OCI-LY7 (cell line): ENCODE data around the gene TBL1Y. TPM values are rescaled to one million over a fixed set of nuclear protein-coding genes. Genes with fewer than 3 reads are reported as not detected.

ENCODE experiments used
- BruUV-seq: library from RNA; stranded (reverse); fragments of 400-500 nt; replicated peaks from 2 replicates; lab custom pipeline; 2021; lab: Mats Ljungman, UMichigan
- CTCF ChIA-PET: fragments of 300-600 bp; sonication (Branson Sonifier 250); formaldehyde crosslinking; loops from one replicate; lab custom pipeline; 2022; ENCODE audit warnings: antibody characterized with exemption; ENCODE audit not compliant: unreplicated experiment; lab: Charles Lee
- POLR2A ChIA-PET: fragments of 300-600 bp; sonication (Branson Sonifier 250); formaldehyde crosslinking; loops from one replicate; lab custom pipeline; 2022; ENCODE audit warnings: antibody characterized with exemption; lab: Charles Lee
- DNase-seq: peaks from one replicate; pipeline ENCODE4 v3.0.0-alpha.2; 2015; ENCODE audit warnings: low spot score
- H2AFZ ChIP-seq: fragments of 200-600 bp; sonication (generic), shearing (Covaris generic); 2 replicates; pipeline ENCODE4 v1.6.1; 2014; ENCODE audit warnings: mild to moderate bottlenecking, antibody characterized with exemption, low read length, moderate library complexity
- H3K27ac ChIP-seq: fragments of 200-600 bp; sonication (generic); 2 replicates; pipeline ENCODE4 v1.5.1; 2014; ENCODE audit warnings: mixed run types, low read depth, mild to moderate bottlenecking, moderate library complexity, low read length, inconsistent platforms; ENCODE audit not compliant: poor library complexity, severe bottlenecking
- H3K36me3 ChIP-seq: fragments of 200-600 bp; sonication (generic); 2 replicates; pipeline ENCODE4 v1.6.1; 2014; ENCODE audit warnings: mild to moderate bottlenecking, antibody characterized with exemption, low read length, moderate library complexity, mixed read lengths; ENCODE audit not compliant: insufficient read depth
- H3K4me1 ChIP-seq: fragments of 200-600 bp; sonication (generic); 2 replicates; pipeline ENCODE4 v1.5.1; 2014; ENCODE audit warnings: mild to moderate bottlenecking, low read length; ENCODE audit not compliant: insufficient read depth, poor library complexity, severe bottlenecking
- H3K4me2 ChIP-seq: fragments of 200-600 bp; sonication (generic); 2 replicates; pipeline ENCODE4 v1.6.1; 2014; ENCODE audit warnings: mild to moderate bottlenecking, low read length
- H3K4me3 ChIP-seq: fragments of 200-600 bp; sonication (generic); 2 replicates; pipeline ENCODE4 v1.5.1; 2014; ENCODE audit warnings: mild to moderate bottlenecking, low read depth, low read length; ENCODE audit not compliant: poor library complexity, severe bottlenecking
- H3K79me2 ChIP-seq: fragments of 200-600 bp; sonication (generic); 2 replicates; pipeline ENCODE4 v1.6.1; 2016; ENCODE audit warnings: low read depth, mild to moderate bottlenecking, low read length, moderate library complexity, mixed read lengths; ENCODE audit not compliant: insufficient read depth
- H3K9me2 ChIP-seq: fragments of 200-600 bp; sonication (generic); 2 replicates; pipeline ENCODE4 v1.6.1; 2016; ENCODE audit warnings: mild to moderate bottlenecking, low read length, mixed read lengths; ENCODE audit not compliant: insufficient read depth
- H3K9me3 ChIP-seq: fragments of 200-600 bp; sonication (generic); 2 replicates; pipeline ENCODE4 v1.6.1; 2014; ENCODE audit warnings: mild to moderate bottlenecking, mixed run types, low read length, mixed read lengths
- H4K20me1 ChIP-seq: fragments of 200-600 bp; sonication (generic); 2 replicates; pipeline ENCODE4 v1.6.1; 2014; ENCODE audit warnings: mild to moderate bottlenecking, antibody characterized with exemption, low read length, moderate library complexity, mixed read lengths; ENCODE audit not compliant: insufficient read depth
- CTCF ChIP-seq: fragments of 200-600 bp; sonication (generic); conservative IDR thresholded peaks from 2 replicates; pipeline ENCODE4 v1.5.1; 2014; ENCODE audit warnings: mild to moderate bottlenecking, antibody characterized with exemption, low read length, moderate library complexity, mixed read lengths
- EZH2phosphoT487 ChIP-seq: fragments of 200-600 bp; sonication (generic); IDR thresholded peaks from 2 replicates; pipeline ENCODE4 v1.6.1; 2018; ENCODE audit warnings: low read depth, borderline replicate concordance, mild to moderate bottlenecking, mixed run types, antibody characterized with exemption, low read length, moderate library complexity, mixed read lengths
- intact Hi-C: fragments of 100-400 bp; cut with micrococcal nuclease; formaldehyde crosslinking; loops from one replicate; pipeline ENCODE4 v1.10.0; 2022; ENCODE audit not compliant: unreplicated experiment
- total RNA-seq, 2 experiments: library from RNA; depleted of rRNA in 1 of 2; stranded (reverse); fragments of >200 nt in 1 of 2; shearing (Covaris generic) in 1 of 2; gene quantifications; 2 replicates each; pipeline ENCODE4 v1.2.3, GENCODE V29; 2014 to 2022

The TBL1Y gene
- total RNA-seq, 2 experiments from 2014 or later, result 16.3 to 20.3 TPM

- Histone ChIP-seq H3K4me1 (peaks cover 16% of the 10 kb centered on the region), H3K79me2 (no peaks in the 10 kb centered on the region), H4K20me1 (no peaks in the 10 kb centered on the region), H3K9me2 (no peaks in the 10 kb centered on the region), H3K9me3 (no peaks in the 10 kb centered on the region), H3K36me3 (peaks cover 26% of the 10 kb centered on the region), H3K27ac (no peak overlapping the region), H3K4me3 (no peak overlapping the region), H2AFZ (no peak overlapping the region), H3K4me2 (no peak overlapping the region)
- no peak for DNase-seq
- TF ChIP-seq EZH2phosphoT487 (no peak), CTCF (no peak)
- BruUV-seq, result no TSS peak
- intact Hi-C loops, result no loop called here
- POLR2A ChIA-PET, result no interaction called here
- CTCF ChIA-PET, result no interaction called here
Observed at GRCh38 chrY:6995987-6996386, 85.5 kb downstream of the TBL1Y start.

DNA sequence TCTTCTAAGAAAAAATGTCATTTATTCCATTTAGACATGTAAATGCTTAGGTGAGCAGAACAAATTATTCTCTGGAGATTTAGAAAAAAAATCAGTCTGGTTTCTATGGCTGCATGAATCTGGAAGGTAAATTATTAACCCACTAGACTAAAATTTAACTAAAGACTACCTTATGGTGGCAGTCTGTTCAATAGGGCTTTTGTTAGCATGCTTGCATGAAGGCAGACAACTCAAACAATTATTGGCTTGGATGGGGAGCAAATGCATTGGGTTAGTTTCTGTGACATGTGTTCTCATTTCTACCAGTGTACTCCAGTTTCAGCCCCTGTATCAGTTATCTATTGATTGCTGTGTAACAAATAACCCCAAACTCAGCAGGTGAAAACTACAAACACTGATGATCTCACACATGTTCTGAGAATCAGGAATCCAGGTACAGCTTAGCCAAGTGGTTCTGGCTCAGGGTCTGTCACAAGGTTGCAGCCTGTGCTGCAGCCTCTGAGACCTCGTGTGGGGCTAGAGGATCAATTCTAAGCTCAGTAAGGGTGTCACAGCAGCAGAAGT, 87.1 kb downstream of the TBL1Y start:
- Histone ChIP-seq H3K36me3 (peaks cover 26% of the 10 kb centered on the region), H4K20me1 (no peaks in the 10 kb centered on the region), H3K9me3 (no peaks in the 10 kb centered on the region), H3K4me3 (no peak overlapping the region), H3K27ac (no peak overlapping the region), H3K79me2 (no peaks in the 10 kb centered on the region), H3K4me1 (peaks cover 16% of the 10 kb centered on the region), H3K9me2 (no peaks in the 10 kb centered on the region), H3K4me2 (no peak overlapping the region), H2AFZ (no peak overlapping the region)
- POLR2A ChIA-PET, result no interaction called here
- CTCF ChIA-PET, result no interaction called here
- no TSS peak for BruUV-seq
- TF ChIP-seq EZH2phosphoT487, result no peak
- no peak for TF ChIP-seq CTCF
- intact Hi-C loops, result no loop called here
- no peak for DNase-seq

DNA sequence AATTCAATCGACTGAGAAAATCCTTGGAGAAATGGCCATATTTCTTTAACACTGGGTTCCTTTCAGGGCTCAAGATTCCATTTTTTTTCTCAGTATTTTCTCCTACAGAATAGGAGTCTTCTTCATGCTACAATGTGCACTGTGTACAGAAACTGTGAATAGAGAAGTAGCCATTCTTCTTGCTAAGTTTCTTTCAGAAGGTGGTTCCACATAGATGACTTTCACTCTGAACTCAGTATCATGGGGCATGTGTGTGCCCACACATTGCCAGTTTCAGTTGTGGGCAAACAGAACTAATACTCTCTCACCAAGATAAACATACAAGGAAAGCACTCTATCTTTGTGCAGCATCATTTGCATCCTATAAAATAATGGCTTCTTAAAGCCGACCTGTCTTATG, 89.4 kb downstream of the TBL1Y start:
- CTCF ChIA-PET, result no interaction called here
- no peaks in the 10 kb centered on the region for H3K9me2 ChIP-seq
- H3K79me2 ChIP-seq, result no peaks in the 10 kb centered on the region
- POLR2A ChIA-PET, result no interaction called here
- H3K9me3 ChIP-seq, result no peaks in the 10 kb centered on the region
- peak overlapping the region; percentile 25 for H3K27ac ChIP-seq
- H3K4me1 ChIP-seq, result peaks cover 16% of the 10 kb centered on the region
- peak; percentile 33 for DNase-seq
- no peak overlapping the region for H3K4me3 ChIP-seq
- no TSS peak for BruUV-seq
- peaks cover 29% of the 10 kb centered on the region for H3K36me3 ChIP-seq
- intact Hi-C loops, result no loop called here
- TF ChIP-seq EZH2phosphoT487, result no peak
- no peak for TF ChIP-seq CTCF
- H3K4me2 ChIP-seq, result peak overlapping the region; percentile 44
- H2AFZ ChIP-seq, result no peak overlapping the region
- H4K20me1 ChIP-seq, result no peaks in the 10 kb centered on the region
